NCI-H2227 treated with DMSO at 0.1 percent for 48 hours (cell line): ENCODE data around the gene WTAP.
A peak's percentile ranks its signal among the peaks of the same experiment; 100 is the strongest.
"Not testable (repeated sequence)": the region's sequence is repeated elsewhere in the genome, so short reads cannot be mapped to it uniquely, and the experiment has no call there.

Experiments used
- DNase-seq: peaks from one replicate; lab custom pipeline; 2025; lab: John Stamatoyannopoulos, UW

WTAP gene

GRCh38 chr6:159729598-159730331 lies 2.5 kb downstream of the WTAP start:
- no peak for DNase-seq

- no peak for DNase-seq
Observed at GRCh38 chr6:159730332-159730676, 3.0 kb downstream of the WTAP start.

GRCh38 chr6:159732550-159732949 lies 5.2 kb downstream of the WTAP start:
- not testable (repeated sequence) for DNase-seq

- not testable (repeated sequence) for DNase-seq
Observed at GRCh38 chr6:159733395-159733794, 6.1 kb downstream of the WTAP start.

GRCh38 chr6:159736908-159737307 lies 9.6 kb downstream of the WTAP start:
- DNase-seq = no peak

- no peak for DNase-seq
Observed at GRCh38 chr6:159739341-159739740, 12.0 kb downstream of the WTAP start.

GRCh38 chr6:159742165-159742564 lies 14.9 kb downstream of the WTAP start:
- no peak for DNase-seq

GRCh38 chr6:159745081-159745480 lies 17.8 kb downstream of the WTAP start:
- no peak for DNase-seq

GRCh38 chr6:159746759-159747158 lies 19.5 kb downstream of the WTAP start:
- DNase-seq = no peak

- DNase-seq = not testable (repeated sequence)
Observed at GRCh38 chr6:159748127-159748526, 20.8 kb downstream of the WTAP start.

- no peak for DNase-seq
Observed at GRCh38 chr6:159751448-159751847, 24.1 kb downstream of the WTAP start.

GRCh38 chr6:159753081-159753872 lies 26.0 kb downstream of the WTAP start:
- DNase-seq = peak; percentile 10

- DNase-seq = no peak
Observed at GRCh38 chr6:159754401-159754800, 27.1 kb downstream of the WTAP start.

- no peak for DNase-seq
Observed at GRCh38 chr6:159754959-159755914, 27.9 kb downstream of the WTAP start.

GRCh38 chr6:159756508-159756907 lies 29.2 kb downstream of the WTAP start:
- no peak for DNase-seq

GRCh38 chr6:159758031-159759001 lies 31.0 kb downstream of the WTAP start:
- DNase-seq = no peak

GRCh38 chr6:159759645-159760044 lies 32.3 kb downstream of the WTAP start:
- peak; percentile 6 for DNase-seq

- DNase-seq = no peak
Observed at GRCh38 chr6:159760602-159761057, 33.3 kb downstream of the WTAP start.

- peak; percentile 17 for DNase-seq
Observed at GRCh38 chr6:159761129-159761872, 34.0 kb downstream of the WTAP start.
